Tracheal epithelial cell (primary cell): ENCODE measurements around the gene GATA5. TPM values are rescaled to one million over a fixed set of nuclear protein-coding genes. Genes with fewer than 3 reads are reported as not detected.

Experiments used
- total RNA-seq: library from RNA; depleted of rRNA; stranded (reverse); fragments of >200 nt; gene quantifications from 2 replicates; pipeline ENCODE4 v1.2.1, GENCODE V29; 2014

The GATA5 gene, protein sequence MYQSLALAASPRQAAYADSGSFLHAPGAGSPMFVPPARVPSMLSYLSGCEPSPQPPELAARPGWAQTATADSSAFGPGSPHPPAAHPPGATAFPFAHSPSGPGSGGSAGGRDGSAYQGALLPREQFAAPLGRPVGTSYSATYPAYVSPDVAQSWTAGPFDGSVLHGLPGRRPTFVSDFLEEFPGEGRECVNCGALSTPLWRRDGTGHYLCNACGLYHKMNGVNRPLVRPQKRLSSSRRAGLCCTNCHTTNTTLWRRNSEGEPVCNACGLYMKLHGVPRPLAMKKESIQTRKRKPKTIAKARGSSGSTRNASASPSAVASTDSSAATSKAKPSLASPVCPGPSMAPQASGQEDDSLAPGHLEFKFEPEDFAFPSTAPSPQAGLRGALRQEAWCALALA
- not detected in 2 replicates for total RNA-seq

GRCh38 chr20:62475772-62476055 lies at the start of gene GATA5:
TSS of gene GATA5 (minus strand) at chr20:62475995. CDS start at chr20:62475521, 474 bp downstream.

GRCh38 chr20:62427172-62428001 lies 48.4 kb downstream of the GATA5 start, which contains the start of gene RBBP8NL:
TSS of gene RBBP8NL (minus strand) at chr20:62427539. CDS start at chr20:62419647, 7,892 bp downstream.

Other genes with a start within 250 kb of the GATA5 start
- 45.6 and 48.4 TPM in 2 replicates for gene OSBPL2, start 237.5 kb downstream of the GATA5 start, total RNA-seq
- gene ADRM1, start 173.0 kb downstream of the GATA5 start, total RNA-seq: 152 and 180 TPM in 2 replicates
- gene LAMA5, start 108.7 kb downstream of the GATA5 start, total RNA-seq: 85.3 and 124 TPM in 2 replicates
- gene RPS21, start 88.9 kb downstream of the GATA5 start, total RNA-seq: 756 and 909 TPM in 2 replicates
- gene CABLES2, start 68.7 kb downstream of the GATA5 start, total RNA-seq: 0.24 and 0.85 TPM in 2 replicates
- gene RBBP8NL, start 48.5 kb downstream of the GATA5 start, total RNA-seq: 0.24 and 0.64 TPM in 2 replicates
- gene SLCO4A1, start 166.5 kb upstream of the GATA5 start, total RNA-seq: 1.1 and 8.0 TPM in 2 replicates
- not detected in 2 replicates for gene NTSR1, start 232.8 kb upstream of the GATA5 start, total RNA-seq